Stimulated activated CD8-positive, alpha-beta memory T cell treated with anti-CD3 and anti-CD28 coated beads, Interleukin-7, amount 100 ng/mL, for 4 hours (primary cell): ENCODE data around the gene SP5.
"Not testable (repeated sequence)": the region's sequence is repeated elsewhere in the genome, so short reads cannot be mapped to it uniquely, and the experiment has no call there.

Experiments used
- DNase-seq, 2 donors: peaks; one replicate each; pipeline ENCODE4 v3.0.0-alpha.2; 2020; ENCODE audit warnings: low read depth in 2 of 2

The SP5 gene

GRCh38 chr2:170715062-170715931 lies at the start of gene SP5:
SP5 (plus strand) TSS chr2:170715337; CDS start chr2:170715513, 176 bp downstream.
- DNase-seq, result no peak

GRCh38 chr2:170665743-170666142 lies 49.4 kb upstream of the SP5 start:
- DNase-seq, result no peak

- DNase-seq, result no peak
Observed at GRCh38 chr2:170669909-170670308, 45.2 kb upstream of the SP5 start.

GRCh38 chr2:170670651-170671050 lies 44.5 kb upstream of the SP5 start:
- no peak for DNase-seq

GRCh38 chr2:170671079-170671478 lies 44.1 kb upstream of the SP5 start:
- no peak for DNase-seq

GRCh38 chr2:170674282-170674681 lies 40.9 kb upstream of the SP5 start:
- DNase-seq, result not testable (repeated sequence)

GRCh38 chr2:170675701-170676100 lies 39.4 kb upstream of the SP5 start:
- DNase-seq, result no peak

- no peak for DNase-seq
Observed at GRCh38 chr2:170679607-170680079, 35.5 kb upstream of the SP5 start.

GRCh38 chr2:170680172-170680941 lies 34.8 kb upstream of the SP5 start:
- DNase-seq, result no peak

- DNase-seq, result no peak
Observed at GRCh38 chr2:170681311-170681710, 33.8 kb upstream of the SP5 start.

GRCh38 chr2:170685591-170685990 lies 29.5 kb upstream of the SP5 start:
- DNase-seq, result no peak

GRCh38 chr2:170689481-170689880 lies 25.7 kb upstream of the SP5 start:
- DNase-seq, result no peak

GRCh38 chr2:170690640-170691039 lies 24.5 kb upstream of the SP5 start:
- DNase-seq, result no peak

GRCh38 chr2:170694316-170694715 lies 20.8 kb upstream of the SP5 start:
- no peak for DNase-seq

GRCh38 chr2:170695521-170696410 lies 19.4 kb upstream of the SP5 start:
- no peak for DNase-seq

- no peak for DNase-seq
Observed at GRCh38 chr2:170696948-170697347, 18.2 kb upstream of the SP5 start.

- DNase-seq, result no peak
Observed at GRCh38 chr2:170701011-170701410, 14.1 kb upstream of the SP5 start.

GRCh38 chr2:170703776-170704476 lies 11.2 kb upstream of the SP5 start:
- no peak for DNase-seq

GRCh38 chr2:170707821-170708795 lies 7.0 kb upstream of the SP5 start:
- DNase-seq, result no peak

- DNase-seq, result no peak
Observed at GRCh38 chr2:170710609-170710979, 4.5 kb upstream of the SP5 start.
